Calu3 (cell line): ENCODE data around the gene HAGHL. TPM values are rescaled to one million over a fixed set of nuclear protein-coding genes. Genes with fewer than 3 reads are reported as not detected.

ENCODE experiments used
- BruUV-seq: library from RNA; stranded (reverse); fragments of 400-500 nt; replicated peaks from 2 replicates; lab custom pipeline; 2021; lab: Mats Ljungman, UMichigan
- CTCF ChIA-PET: fragments of 300-600 bp; sonication (Branson Sonifier 250); formaldehyde crosslinking; loops from one replicate; lab custom pipeline; 2022; ENCODE audit warnings: antibody characterized with exemption; lab: Charles Lee
- DNase-seq: peaks from one replicate; pipeline ENCODE4 v3.0.0; 2022
- H3K27ac Mint-ChIP-seq: one replicate; pipeline ENCODE4 v1.8.0; 2022; ENCODE audit warnings: mixed read lengths; ENCODE audit not compliant: unreplicated experiment
- H3K27me3 Mint-ChIP-seq: one replicate; pipeline ENCODE4 v1.8.0; 2022; ENCODE audit warnings: mixed read lengths; ENCODE audit not compliant: unreplicated experiment
- H3K36me3 Mint-ChIP-seq: one replicate; pipeline ENCODE4 v1.8.0; 2022; ENCODE audit warnings: mild to moderate bottlenecking, moderate library complexity, mixed read lengths; ENCODE audit not compliant: insufficient read depth, unreplicated experiment
- H3K4me1 Mint-ChIP-seq: one replicate; pipeline ENCODE4 v1.8.0; 2022; ENCODE audit warnings: mild to moderate bottlenecking, low read depth, mixed read lengths; ENCODE audit not compliant: unreplicated experiment
- H3K4me3 Mint-ChIP-seq: one replicate; pipeline ENCODE4 v1.8.0; 2022; ENCODE audit warnings: mild to moderate bottlenecking, low read depth, moderate library complexity, mixed read lengths; ENCODE audit not compliant: unreplicated experiment
- H3K9me3 Mint-ChIP-seq: one replicate; pipeline ENCODE4 v1.8.0; 2022; ENCODE audit warnings: low read depth, mixed read lengths; ENCODE audit not compliant: unreplicated experiment
- CTCF ChIP-seq: fragments of 200-600 bp; IDR thresholded peaks from one replicate; pipeline ENCODE4 v1.8.0; 2022; ENCODE audit warnings: antibody characterized with exemption; ENCODE audit not compliant: unreplicated experiment
- intact Hi-C: fragments of 100-400 bp; cut with micrococcal nuclease; formaldehyde crosslinking; loops from one replicate; pipeline ENCODE4 v1.10.0; 2022; ENCODE audit not compliant: unreplicated experiment
- total RNA-seq: library from RNA; stranded (reverse); gene quantifications from 2 replicates; pipeline ENCODE4 v1.2.3, GENCODE V29; 2022

The HAGHL gene
- total RNA-seq, 1 experiment from 2014 or later = 11.7 TPM

GRCh38 chr16:702341-702740 is 24.6 kb upstream of the HAGHL start:
- Mint-ChIP-seq H3K27ac (no peak overlapping the region), H3K4me3 (no peak overlapping the region), H3K36me3 (peaks cover 9% of the 10 kb centered on the region), H3K4me1 (peaks cover 6% of the 10 kb centered on the region), H3K27me3 (peaks cover 90% of the 10 kb centered on the region), H3K9me3 (no peaks in the 10 kb centered on the region)
- CTCF ChIA-PET = no interaction called here
- no TSS peak for BruUV-seq
- intact Hi-C loops = no loop called here
- no peak for TF ChIP-seq CTCF
- DNase-seq = no peak

DNA sequence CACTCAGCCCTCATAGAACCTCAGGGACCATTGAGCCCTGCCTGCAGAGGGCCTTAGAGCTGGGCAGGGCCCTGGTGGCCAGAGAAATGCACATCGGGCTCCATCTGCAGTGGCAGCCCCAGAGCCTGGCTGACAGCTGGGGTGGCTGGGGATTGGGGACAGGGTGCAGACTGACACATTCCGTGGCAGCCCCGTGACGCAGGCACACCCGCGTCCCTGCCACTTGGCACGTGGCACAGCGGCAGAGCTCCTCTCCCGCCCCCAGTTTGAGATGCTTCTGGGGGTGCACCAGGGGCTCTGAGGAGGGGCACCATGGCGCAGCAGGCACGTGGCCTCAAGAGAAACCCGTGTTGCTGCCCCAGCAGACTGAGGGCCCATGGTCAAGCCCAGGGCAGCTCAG is 23.5 kb upstream of the HAGHL start:
- Mint-ChIP-seq H3K9me3 (no peaks in the 10 kb centered on the region), H3K36me3 (peaks cover 9% of the 10 kb centered on the region), H3K4me3 (no peak overlapping the region), H3K27ac (no peak overlapping the region), H3K27me3 (peaks cover 90% of the 10 kb centered on the region), H3K4me1 (peaks cover 6% of the 10 kb centered on the region)
- TF ChIP-seq CTCF = no peak
- CTCF ChIA-PET = interaction anchor here (0.6 kb wide), 1 partner anchor 1447 kb away, joined by 4 read pairs; no protein-coding TSS in a partner anchor
- no peak for DNase-seq
- no TSS peak for BruUV-seq
- intact Hi-C loops = no loop called here

GRCh38 chr16:704047-704446 is 22.9 kb upstream of the HAGHL start:
- TF ChIP-seq CTCF = no peak

DNA sequence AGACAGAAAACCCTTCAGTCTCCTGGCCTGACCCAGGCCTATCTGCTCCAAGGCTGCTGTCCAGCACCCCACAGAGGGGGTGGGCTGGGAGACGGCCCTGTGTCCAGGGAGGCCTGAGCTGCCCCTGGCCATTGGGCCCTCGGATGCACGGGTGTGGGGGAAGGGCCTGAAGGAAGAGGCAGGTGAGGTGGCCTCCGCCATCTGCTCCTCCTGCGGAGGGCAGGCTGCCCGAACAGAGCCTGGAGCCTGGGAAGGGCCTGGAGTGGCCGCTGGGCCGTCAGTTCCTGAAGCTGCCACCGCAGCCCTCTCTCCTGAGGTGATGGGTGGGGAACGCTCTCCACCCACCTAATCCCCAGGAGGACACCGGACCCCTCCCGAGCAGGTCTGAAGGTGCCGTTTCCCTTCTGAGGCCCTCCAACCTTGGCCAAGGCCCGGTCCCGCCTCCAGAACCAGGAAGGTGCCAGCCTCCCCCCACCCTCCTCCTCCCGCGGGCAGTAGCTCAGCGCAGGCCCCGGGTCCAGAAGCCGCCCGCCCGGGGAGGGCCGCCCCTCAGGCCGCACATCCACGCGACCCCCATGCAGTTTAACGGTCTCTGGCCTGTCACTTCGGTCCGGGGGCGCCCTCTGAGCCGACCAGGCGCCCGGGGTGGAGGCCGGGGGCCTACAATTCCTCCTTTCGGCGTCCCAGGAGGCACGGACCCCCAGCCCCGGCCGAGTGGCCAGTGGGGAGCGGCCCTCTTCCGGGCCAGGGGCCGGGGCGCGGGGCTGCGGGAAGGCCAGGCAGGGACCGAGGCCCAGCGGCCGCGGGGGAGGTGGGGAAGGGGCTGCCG is 22.1 kb upstream of the HAGHL start:
- CTCF ChIA-PET = interaction anchor here (0.5 kb wide), 1 partner anchor 260 kb away, joined by 7 read pairs; no protein-coding TSS in a partner anchor
- no peak overlapping the region for H3K4me3 Mint-ChIP-seq
- intact Hi-C loops = no loop called here

More at GRCh38 chr16:704047-704446, 22.9 kb upstream of the HAGHL start:
- H3K9me3 Mint-ChIP-seq = no peaks in the 10 kb centered on the region
- no peak overlapping the region for H3K4me3 Mint-ChIP-seq
- H3K36me3 Mint-ChIP-seq = peaks cover 9% of the 10 kb centered on the region
- H3K4me1 Mint-ChIP-seq = peaks cover 6% of the 10 kb centered on the region
- intact Hi-C loops = no loop called here
- CTCF ChIA-PET = no interaction called here
- no peak overlapping the region for H3K27ac Mint-ChIP-seq
- peaks cover 90% of the 10 kb centered on the region for H3K27me3 Mint-ChIP-seq
- no TSS peak for BruUV-seq
- no peak for DNase-seq

More for the DNA sequence above, 22.1 kb upstream of the HAGHL start:
- no peak overlapping the region for H3K27ac Mint-ChIP-seq
- no peak for TF ChIP-seq CTCF
- peaks cover 90% of the 10 kb centered on the region for H3K27me3 Mint-ChIP-seq
- H3K4me1 Mint-ChIP-seq = peaks cover 6% of the 10 kb centered on the region
- no peak for DNase-seq
- BruUV-seq = no TSS peak
- peaks cover 9% of the 10 kb centered on the region for H3K36me3 Mint-ChIP-seq
- no peaks in the 10 kb centered on the region for H3K9me3 Mint-ChIP-seq
